Activated effector memory CD4-positive, alpha-beta T cell treated with Interleukin-2 at 50 U/mL for 16 hours (primary cell): ENCODE results near the gene CDKN2B-AS1.

Source experiments
- DNase-seq: peaks from one replicate; pipeline ENCODE4 v3.0.0-alpha.2; 2020

CDKN2B-AS1 gene

GRCh38 chr9:22008384-22008716 is 13.8 kb downstream of the CDKN2B-AS1 start:
- DNase-seq, result no peak

- peak; percentile 61 for DNase-seq
Measured at GRCh38 chr9:22008717-22009505, 14.3 kb downstream of the CDKN2B-AS1 start, which contains the start of gene CDKN2B. Gene CDKN2B (minus strand): TSS chr9:22009305. CDS start chr9:22008953, 352 bp downstream.

- DNase-seq, result no peak
Measured at GRCh38 chr9:22009506-22009867, 14.9 kb downstream of the CDKN2B-AS1 start.

GRCh38 chr9:22010866-22011625 is 16.5 kb downstream of the CDKN2B-AS1 start:
- no peak for DNase-seq

GRCh38 chr9:22022396-22022795 is 27.8 kb downstream of the CDKN2B-AS1 start:
- DNase-seq, result no peak

- DNase-seq, result no peak
Measured at GRCh38 chr9:22026696-22027095, 32.1 kb downstream of the CDKN2B-AS1 start.

GRCh38 chr9:22028394-22028793 is 33.8 kb downstream of the CDKN2B-AS1 start:
- DNase-seq, result no peak

GRCh38 chr9:22029231-22029630 is 34.6 kb downstream of the CDKN2B-AS1 start:
- no peak for DNase-seq

GRCh38 chr9:22030101-22030598 is 35.6 kb downstream of the CDKN2B-AS1 start:
- no peak for DNase-seq

- no peak for DNase-seq
Measured at GRCh38 chr9:22031655-22032411, 37.2 kb downstream of the CDKN2B-AS1 start.

- no peak for DNase-seq
Measured at GRCh38 chr9:22033012-22033630, 38.5 kb downstream of the CDKN2B-AS1 start.

GRCh38 chr9:22035591-22036011 is 41.0 kb downstream of the CDKN2B-AS1 start:
- no peak for DNase-seq

- DNase-seq, result no peak
Measured at GRCh38 chr9:22036866-22037626, 42.5 kb downstream of the CDKN2B-AS1 start.

GRCh38 chr9:22037954-22038690 is 43.5 kb downstream of the CDKN2B-AS1 start:
- DNase-seq, result no peak

GRCh38 chr9:22039258-22039657 is 44.7 kb downstream of the CDKN2B-AS1 start:
- no peak for DNase-seq

- no peak for DNase-seq
Measured at GRCh38 chr9:22040760-22041159, 46.2 kb downstream of the CDKN2B-AS1 start.

GRCh38 chr9:22041344-22041743 is 46.8 kb downstream of the CDKN2B-AS1 start:
- DNase-seq, result no peak

GRCh38 chr9:22041775-22042174 is 47.2 kb downstream of the CDKN2B-AS1 start:
- no peak for DNase-seq

- DNase-seq, result no peak
Measured at GRCh38 chr9:22043928-22044327, 49.3 kb downstream of the CDKN2B-AS1 start.

- DNase-seq, result no peak
Measured at GRCh38 chr9:22044583-22044982, 50.0 kb downstream of the CDKN2B-AS1 start.

GRCh38 chr9:22045423-22045822 is 50.8 kb downstream of the CDKN2B-AS1 start:
- no peak for DNase-seq
